K562 treated with DMSO at 1 percent for 4 hours (cell line): ENCODE data around the gene UBE2L5. TPM values are rescaled to one million over a fixed set of nuclear protein-coding genes. Genes with fewer than 3 reads are reported as not detected.

Experiments used
- total RNA-seq: library from RNA; unstranded; fragments of 300-600 nt; gene quantifications from 2 replicates; pipeline ENCODE4 v1.2.3, GENCODE V29; 2022; ENCODE audit not compliant: insufficient read depth

UBE2L5 gene
- not detected in 2 replicates for total RNA-seq

GRCh38 chr13:30422054-30422839, at the start of gene UBE2L5:
Gene UBE2L5, plus strand, starts transcription at chr13:30422493. Its CDS starts 5,498 bp downstream, at chr13:30427991.

GRCh38 chr13:30465593-30466357, 43.5 kb downstream of the UBE2L5 start, which contains the start of gene HMGB1:
Gene HMGB1, minus strand, starts transcription at chr13:30465936. Its CDS starts 2,256 bp downstream, at chr13:30463680.

Other genes starting within 250 kb of the UBE2L5 start
- 1.5 and 2.3 TPM in 2 replicates for gene KATNAL1, start 114.9 kb upstream of the UBE2L5 start, total RNA-seq
- gene HMGB1, start 43.4 kb downstream of the UBE2L5 start, total RNA-seq: 311 and 328 TPM in 2 replicates
- gene USPL1, start 195.4 kb downstream of the UBE2L5 start, total RNA-seq: 4.3 and 7.1 TPM in 2 replicates